Stimulated activated naive CD8-positive, alpha-beta T cell treated with anti-CD3 and anti-CD28 coated beads, Interleukin-15, Interleukin-2, amounts not matched to agents 100 ng/mL and 50 ng/mL, for 24 hours (primary cell): ENCODE results near the gene RNU6-8.

Experiments
- H3K27ac Mint-ChIP-seq: one replicate; pipeline ENCODE4 v1.8.0; 2021; ENCODE audit warnings: mild to moderate bottlenecking, mixed read lengths
- H3K27me3 Mint-ChIP-seq: one replicate; pipeline ENCODE4 v1.8.0; 2021; ENCODE audit warnings: mixed read lengths
- H3K36me3 Mint-ChIP-seq: one replicate; pipeline ENCODE4 v1.8.0; 2021; ENCODE audit warnings: low read depth, mixed read lengths
- H3K4me1 Mint-ChIP-seq: one replicate; pipeline ENCODE4 v1.8.0; 2021; ENCODE audit warnings: low read depth, mixed read lengths
- H3K4me3 Mint-ChIP-seq: one replicate; pipeline ENCODE4 v1.8.0; 2021; ENCODE audit warnings: mild to moderate bottlenecking, mixed read lengths
- H3K9me3 Mint-ChIP-seq: one replicate; pipeline ENCODE4 v1.8.0; 2021; ENCODE audit warnings: mixed read lengths

Gene RNU6-8

DNA sequence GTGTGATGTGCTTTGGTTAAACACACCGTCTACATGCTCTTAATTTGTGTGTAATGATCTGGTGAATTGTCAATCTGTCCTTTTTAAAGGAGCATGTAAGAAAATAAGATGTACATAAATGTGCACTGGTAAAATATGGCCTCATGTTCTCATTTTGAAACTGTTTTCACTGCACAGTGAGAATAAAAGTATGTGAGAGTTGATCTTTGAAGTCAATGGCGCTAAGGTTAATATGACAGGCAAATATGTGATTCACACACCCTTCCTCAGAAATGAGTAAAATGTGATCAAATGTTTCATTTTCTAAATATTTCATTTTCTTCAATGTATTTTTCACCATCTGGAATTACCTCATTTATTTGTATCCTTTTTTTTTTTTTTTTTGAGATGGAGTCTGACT lies 9.5 kb downstream of the RNU6-8 start:
- Mint-ChIP-seq H3K27me3 (peaks cover 10% of the 10 kb centered on the region), H3K4me3 (no peak overlapping the region), H3K27ac (no peak overlapping the region), H3K4me1 (peaks cover 12% of the 10 kb centered on the region), H3K36me3 (no peaks in the 10 kb centered on the region), H3K9me3 (no peaks in the 10 kb centered on the region)

- peaks cover 9% of the 10 kb centered on the region for H3K4me1 Mint-ChIP-seq
- H3K36me3 Mint-ChIP-seq, result no peaks in the 10 kb centered on the region
- no peak overlapping the region for H3K4me3 Mint-ChIP-seq
- peaks cover 10% of the 10 kb centered on the region for H3K27me3 Mint-ChIP-seq
- no peaks in the 10 kb centered on the region for H3K9me3 Mint-ChIP-seq
- H3K27ac Mint-ChIP-seq, result no peak overlapping the region
Observed at GRCh38 chr14:32192712-32193373, 10.2 kb downstream of the RNU6-8 start.

DNA sequence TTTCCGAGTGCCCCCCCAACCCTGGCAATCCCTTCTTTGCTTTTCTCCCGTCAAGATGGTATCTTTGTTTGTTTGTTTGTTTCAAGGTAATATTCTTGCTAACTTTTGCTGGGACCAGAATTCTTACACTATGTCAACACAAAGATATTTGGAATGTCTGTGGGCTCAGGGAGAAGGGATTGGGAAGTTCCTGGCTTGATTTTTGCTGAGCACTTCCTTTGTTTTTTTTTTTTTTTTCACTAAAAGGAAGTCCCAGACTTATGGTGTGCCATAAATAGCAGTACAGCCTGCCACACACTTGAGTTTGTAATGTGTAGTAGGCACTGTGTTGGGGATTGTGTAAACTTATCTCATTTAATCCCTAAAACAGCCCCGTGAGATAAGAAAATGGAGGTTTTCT lies 12.4 kb downstream of the RNU6-8 start:
- no peaks in the 10 kb centered on the region for H3K36me3 Mint-ChIP-seq
- peaks cover 6% of the 10 kb centered on the region for H3K9me3 Mint-ChIP-seq
- H3K4me3 Mint-ChIP-seq, result no peak overlapping the region
- peaks cover 12% of the 10 kb centered on the region for H3K27me3 Mint-ChIP-seq
- no peak overlapping the region for H3K27ac Mint-ChIP-seq
- H3K4me1 Mint-ChIP-seq, result peaks cover 11% of the 10 kb centered on the region

DNA sequence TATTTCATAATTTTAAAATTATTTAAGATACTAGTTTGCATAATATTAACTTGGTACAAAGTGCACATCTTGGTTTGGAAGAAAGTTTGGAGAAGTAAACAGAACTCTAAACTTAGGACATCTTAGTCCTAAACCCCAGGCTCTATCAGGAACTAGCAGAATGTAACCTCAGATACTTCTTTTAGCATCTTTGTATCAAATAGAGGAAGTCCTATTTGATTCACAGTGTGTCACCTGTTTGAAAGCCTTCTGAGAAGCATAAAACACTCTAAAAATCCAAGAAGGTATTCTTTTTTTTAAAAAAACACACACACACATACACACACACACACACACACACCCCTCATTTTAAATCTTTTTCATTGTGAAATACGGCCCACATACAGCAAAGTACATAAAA lies 13.3 kb downstream of the RNU6-8 start:
- peaks cover 6% of the 10 kb centered on the region for H3K9me3 Mint-ChIP-seq
- H3K27ac Mint-ChIP-seq, result no peak overlapping the region
- peaks cover 9% of the 10 kb centered on the region for H3K27me3 Mint-ChIP-seq
- no peak overlapping the region for H3K4me3 Mint-ChIP-seq
- H3K36me3 Mint-ChIP-seq, result no peaks in the 10 kb centered on the region
- peaks cover 11% of the 10 kb centered on the region for H3K4me1 Mint-ChIP-seq

DNA sequence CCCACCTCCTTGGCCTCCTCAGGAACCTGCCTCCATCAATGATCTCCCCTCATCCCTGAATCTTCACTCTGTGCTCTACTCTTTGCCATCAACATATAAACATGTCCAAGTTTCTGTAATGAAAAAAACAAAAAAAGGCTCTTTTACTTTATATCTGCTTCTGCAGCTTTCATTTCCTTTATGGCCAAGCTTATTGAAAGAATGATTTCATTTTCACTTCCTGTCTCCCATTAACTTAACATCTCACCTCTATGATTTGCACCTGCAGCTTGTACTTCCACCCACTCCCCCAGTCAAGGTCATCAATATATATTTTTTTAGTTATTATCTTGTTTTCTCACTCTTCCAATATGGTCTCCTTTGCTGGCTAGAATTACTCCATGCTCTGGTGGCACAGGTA lies 16.8 kb downstream of the RNU6-8 start:
- no peak overlapping the region for H3K4me3 Mint-ChIP-seq
- no peak overlapping the region for H3K27ac Mint-ChIP-seq

GRCh38 chr14:32185097-32185496 lies 18.0 kb downstream of the RNU6-8 start:
- H3K9me3 Mint-ChIP-seq, result peaks cover 12% of the 10 kb centered on the region
- no peaks in the 10 kb centered on the region for H3K36me3 Mint-ChIP-seq
- no peak overlapping the region for H3K4me3 Mint-ChIP-seq
- H3K4me1 Mint-ChIP-seq, result peaks cover 6% of the 10 kb centered on the region
- H3K27me3 Mint-ChIP-seq, result peaks cover 10% of the 10 kb centered on the region
- no peak overlapping the region for H3K27ac Mint-ChIP-seq

More for the DNA sequence above, 16.8 kb downstream of the RNU6-8 start:
- Mint-ChIP-seq H3K27me3 (peaks cover 10% of the 10 kb centered on the region), H3K4me1 (peaks cover 6% of the 10 kb centered on the region), H3K36me3 (no peaks in the 10 kb centered on the region), H3K9me3 (peaks cover 12% of the 10 kb centered on the region)

- Mint-ChIP-seq H3K27me3 (peaks cover 13% of the 10 kb centered on the region), H3K4me1 (peaks cover 6% of the 10 kb centered on the region), H3K4me3 (no peak overlapping the region), H3K9me3 (peaks cover 15% of the 10 kb centered on the region), H3K36me3 (no peaks in the 10 kb centered on the region), H3K27ac (no peak overlapping the region)
Observed at GRCh38 chr14:32183151-32184058, 19.7 kb downstream of the RNU6-8 start.

- Mint-ChIP-seq H3K4me3 (no peak overlapping the region), H3K4me1 (no peaks in the 10 kb centered on the region), H3K36me3 (no peaks in the 10 kb centered on the region), H3K27me3 (no peaks in the 10 kb centered on the region), H3K27ac (no peak overlapping the region), H3K9me3 (no peaks in the 10 kb centered on the region)
Observed at GRCh38 chr14:32171469-32171868, 31.6 kb downstream of the RNU6-8 start.

DNA sequence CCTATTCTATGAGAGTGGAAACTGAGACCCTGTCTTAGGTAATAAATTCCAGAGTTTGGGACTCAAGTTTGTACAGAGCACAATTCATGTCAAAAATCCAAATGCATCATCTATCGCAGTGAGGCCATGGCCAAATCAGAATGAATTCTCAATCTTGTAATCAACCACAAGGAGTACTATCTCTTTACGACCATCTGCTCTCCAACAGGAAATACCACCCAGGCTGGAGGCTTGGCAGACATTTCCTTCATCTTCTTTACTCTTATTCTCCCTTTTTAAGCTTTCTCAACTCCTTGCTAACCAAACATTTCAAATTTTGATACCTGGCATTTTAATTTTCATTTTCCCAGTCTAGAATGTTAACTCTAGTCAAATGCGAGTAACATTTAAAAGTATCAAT lies 33.9 kb downstream of the RNU6-8 start:
- Mint-ChIP-seq H3K4me1 (no peaks in the 10 kb centered on the region), H3K4me3 (no peak overlapping the region), H3K9me3 (no peaks in the 10 kb centered on the region), H3K36me3 (no peaks in the 10 kb centered on the region), H3K27ac (no peak overlapping the region), H3K27me3 (no peaks in the 10 kb centered on the region)

- no peak overlapping the region for H3K27ac Mint-ChIP-seq
- H3K4me3 Mint-ChIP-seq, result no peak overlapping the region
- no peaks in the 10 kb centered on the region for H3K4me1 Mint-ChIP-seq
- no peaks in the 10 kb centered on the region for H3K36me3 Mint-ChIP-seq
- H3K9me3 Mint-ChIP-seq, result no peaks in the 10 kb centered on the region
- no peaks in the 10 kb centered on the region for H3K27me3 Mint-ChIP-seq
Observed at GRCh38 chr14:32167907-32168306, 35.2 kb downstream of the RNU6-8 start.

DNA sequence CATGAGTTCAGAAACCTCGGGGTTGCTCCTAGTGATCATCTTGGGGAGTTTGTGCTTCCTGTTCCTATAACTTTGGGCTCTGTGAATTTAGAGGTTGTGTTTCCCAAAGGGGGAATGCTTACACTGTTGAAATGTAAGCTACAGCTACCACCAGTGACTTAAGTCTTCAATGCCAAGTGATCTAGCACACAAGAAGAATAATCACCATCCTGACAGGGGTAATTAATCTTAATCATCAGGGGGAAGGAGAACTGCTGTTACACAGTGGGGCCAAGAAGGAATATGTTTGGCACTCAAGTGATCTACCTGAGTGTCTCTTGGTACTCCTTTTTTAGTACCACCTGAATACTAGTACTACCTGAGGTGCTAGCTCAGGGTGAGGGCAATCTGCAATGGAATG lies 36.1 kb downstream of the RNU6-8 start:
- no peak overlapping the region for H3K4me3 Mint-ChIP-seq
- no peaks in the 10 kb centered on the region for H3K36me3 Mint-ChIP-seq

GRCh38 chr14:32166029-32166428 lies 37.0 kb downstream of the RNU6-8 start:
- no peaks in the 10 kb centered on the region for H3K4me1 Mint-ChIP-seq
- H3K27me3 Mint-ChIP-seq, result no peaks in the 10 kb centered on the region
- H3K9me3 Mint-ChIP-seq, result peaks cover 9% of the 10 kb centered on the region
- H3K4me3 Mint-ChIP-seq, result no peak overlapping the region
- H3K36me3 Mint-ChIP-seq, result no peaks in the 10 kb centered on the region
- H3K27ac Mint-ChIP-seq, result no peak overlapping the region

More for the DNA sequence above, 36.1 kb downstream of the RNU6-8 start:
- no peak overlapping the region for H3K27ac Mint-ChIP-seq
- no peaks in the 10 kb centered on the region for H3K4me1 Mint-ChIP-seq
- no peaks in the 10 kb centered on the region for H3K27me3 Mint-ChIP-seq
- H3K9me3 Mint-ChIP-seq, result peaks cover 6% of the 10 kb centered on the region
